GM18507 (cell line): ENCODE data around the gene ARNT2.

ENCODE experiments used
- DNase-seq: peaks from one replicate; pipeline ENCODE4 v3.0.0; 2011; ENCODE audit warnings: low read depth; ENCODE audit not compliant: insufficient read length; ENCODE audit errors: extremely low spot score
- FAIRE-seq: peaks from 2 replicates; lab custom pipeline; 2011; peaks lifted over from hg19 to GRCh38; lab: Jason Lieb, UNC

Gene ARNT2

GRCh38 chr15:80580536-80581260, 176.5 kb downstream of the ARNT2 start:
- DNase-seq (no peak), FAIRE-seq (no peak)

- no peak for FAIRE-seq
- no peak for DNase-seq
These were observed 177.8 kb downstream of the ARNT2 start for GRCh38 chr15:80581976-80582375.

GRCh38 chr15:80582816-80583423, 178.7 kb downstream of the ARNT2 start:
- FAIRE-seq, result no peak
- DNase-seq, result no peak

GRCh38 chr15:80584561-80584964, 180.4 kb downstream of the ARNT2 start:
- FAIRE-seq (no peak), DNase-seq (no peak)

GRCh38 chr15:80584973-80585525, 180.9 kb downstream of the ARNT2 start:
- FAIRE-seq, result no peak
- no peak for DNase-seq

- DNase-seq (no peak), FAIRE-seq (no peak)
These were observed 181.4 kb downstream of the ARNT2 start for GRCh38 chr15:80585544-80586018.

GRCh38 chr15:80586161-80586560, 182.0 kb downstream of the ARNT2 start:
- FAIRE-seq, result no peak
- no peak for DNase-seq

- DNase-seq, result no peak
- FAIRE-seq, result no peak
These were observed 182.8 kb downstream of the ARNT2 start for GRCh38 chr15:80587007-80587406.

- no peak for FAIRE-seq
- DNase-seq, result no peak
These were observed 183.8 kb downstream of the ARNT2 start for GRCh38 chr15:80587816-80588456.

- no peak for FAIRE-seq
- DNase-seq, result no peak
These were observed 184.6 kb downstream of the ARNT2 start for GRCh38 chr15:80588801-80589200.

GRCh38 chr15:80590761-80591355, 186.7 kb downstream of the ARNT2 start:
- no peak for FAIRE-seq
- DNase-seq, result no peak

GRCh38 chr15:80591471-80591870, 187.3 kb downstream of the ARNT2 start:
- FAIRE-seq, result no peak
- no peak for DNase-seq

GRCh38 chr15:80591938-80592825, 188.0 kb downstream of the ARNT2 start:
- no peak for FAIRE-seq
- no peak for DNase-seq

- DNase-seq (no peak), FAIRE-seq (no peak)
These were observed 189.4 kb downstream of the ARNT2 start for GRCh38 chr15:80593486-80594030.

GRCh38 chr15:80594091-80594889, 190.1 kb downstream of the ARNT2 start:
- DNase-seq (no peak), FAIRE-seq (no peak)

GRCh38 chr15:80595396-80595795, 191.2 kb downstream of the ARNT2 start:
- FAIRE-seq, result no peak
- no peak for DNase-seq

GRCh38 chr15:80596521-80596976, 192.4 kb downstream of the ARNT2 start:
- FAIRE-seq (no peak), DNase-seq (no peak)

- FAIRE-seq (no peak), DNase-seq (no peak)
These were observed 192.9 kb downstream of the ARNT2 start for GRCh38 chr15:80597076-80597475.
